ENCODE measurements around the gene TKTL1.

Gene TKTL1

GRCh38 chrX:154298312-154298711 is 2.7 kb downstream of the TKTL1 start:
- TF ChIP-seq, protein P1, sequence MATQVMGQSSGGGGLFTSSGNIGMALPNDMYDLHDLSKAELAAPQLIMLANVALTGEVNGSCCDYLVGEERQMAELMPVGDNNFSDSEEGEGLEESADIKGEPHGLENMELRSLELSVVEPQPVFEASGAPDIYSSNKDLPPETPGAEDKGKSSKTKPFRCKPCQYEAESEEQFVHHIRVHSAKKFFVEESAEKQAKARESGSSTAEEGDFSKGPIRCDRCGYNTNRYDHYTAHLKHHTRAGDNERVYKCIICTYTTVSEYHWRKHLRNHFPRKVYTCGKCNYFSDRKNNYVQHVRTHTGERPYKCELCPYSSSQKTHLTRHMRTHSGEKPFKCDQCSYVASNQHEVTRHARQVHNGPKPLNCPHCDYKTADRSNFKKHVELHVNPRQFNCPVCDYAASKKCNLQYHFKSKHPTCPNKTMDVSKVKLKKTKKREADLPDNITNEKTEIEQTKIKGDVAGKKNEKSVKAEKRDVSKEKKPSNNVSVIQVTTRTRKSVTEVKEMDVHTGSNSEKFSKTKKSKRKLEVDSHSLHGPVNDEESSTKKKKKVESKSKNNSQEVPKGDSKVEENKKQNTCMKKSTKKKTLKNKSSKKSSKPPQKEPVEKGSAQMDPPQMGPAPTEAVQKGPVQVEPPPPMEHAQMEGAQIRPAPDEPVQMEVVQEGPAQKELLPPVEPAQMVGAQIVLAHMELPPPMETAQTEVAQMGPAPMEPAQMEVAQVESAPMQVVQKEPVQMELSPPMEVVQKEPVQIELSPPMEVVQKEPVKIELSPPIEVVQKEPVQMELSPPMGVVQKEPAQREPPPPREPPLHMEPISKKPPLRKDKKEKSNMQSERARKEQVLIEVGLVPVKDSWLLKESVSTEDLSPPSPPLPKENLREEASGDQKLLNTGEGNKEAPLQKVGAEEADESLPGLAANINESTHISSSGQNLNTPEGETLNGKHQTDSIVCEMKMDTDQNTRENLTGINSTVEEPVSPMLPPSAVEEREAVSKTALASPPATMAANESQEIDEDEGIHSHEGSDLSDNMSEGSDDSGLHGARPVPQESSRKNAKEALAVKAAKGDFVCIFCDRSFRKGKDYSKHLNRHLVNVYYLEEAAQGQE (IDR thresholded peaks at IDR 0.05; ENCODE audit: insufficient read depth in 1 of 2, low read depth in 2 of 2, low read length in 2 of 2): no peak
- TF ChIP-seq FOXP2 (optimal IDR thresholded peaks at IDR 0.05; ENCODE audit: borderline replicate concordance, extremely low read depth, extremely low read length, insufficient read depth) (no peak), TAF1 (IDR thresholded peaks at IDR 0.05; ENCODE audit: borderline replicate concordance, insufficient read depth, low read length) (no peak), POLR2AphosphoS5 (IDR thresholded peaks at IDR 0.05; ENCODE audit: low read depth, low read length) (no peak), SIN3A (IDR thresholded peaks at IDR 0.05; ENCODE audit: borderline replicate concordance, insufficient read depth, low read length) (no peak)

DNA sequence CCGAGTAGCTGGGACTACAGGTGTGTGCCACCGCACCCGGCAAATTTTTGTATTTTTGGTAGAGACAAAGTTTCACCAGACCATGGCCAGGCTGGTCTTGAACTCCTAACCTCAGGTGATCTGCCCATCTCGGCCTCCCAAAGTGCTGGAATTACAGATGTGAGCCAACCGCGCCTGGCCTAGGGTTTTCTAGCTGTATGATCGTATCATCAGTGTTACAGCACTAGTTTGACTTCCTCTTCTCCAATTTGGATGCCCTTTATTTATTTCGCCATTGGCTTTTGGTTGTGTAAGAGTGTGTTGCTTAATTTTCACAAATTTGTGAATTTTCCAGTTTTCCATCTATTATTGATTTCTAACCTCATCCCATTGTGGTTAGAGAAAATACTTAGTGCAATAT is 5.2 kb downstream of the TKTL1 start:
- TF ChIP-seq POLR2AphosphoS5 (IDR thresholded peaks at IDR 0.05; ENCODE audit: low read depth, low read length) (no peak), TAF1 (IDR thresholded peaks at IDR 0.05; ENCODE audit: borderline replicate concordance, insufficient read depth, low read length) (no peak), FOXP2 (optimal IDR thresholded peaks at IDR 0.05; ENCODE audit: borderline replicate concordance, extremely low read depth, extremely low read length, insufficient read depth) (no peak), SIN3A (IDR thresholded peaks at IDR 0.05; ENCODE audit: borderline replicate concordance, insufficient read depth, low read length) (no peak)
- TF ChIP-seq, protein P1 (IDR thresholded peaks at IDR 0.05; ENCODE audit: insufficient read depth in 1 of 2, low read depth in 2 of 2, low read length in 2 of 2): no peak

- no peak for TF ChIP-seq FOXP2 (optimal IDR thresholded peaks at IDR 0.05; ENCODE audit: borderline replicate concordance, extremely low read depth, extremely low read length, insufficient read depth)
- TF ChIP-seq POLR2AphosphoS5 (IDR thresholded peaks at IDR 0.05; ENCODE audit: low read depth, low read length): no peak
- TF ChIP-seq, protein P1 (IDR thresholded peaks at IDR 0.05; ENCODE audit: insufficient read depth in 1 of 2, low read depth in 2 of 2, low read length in 2 of 2): no peak
- no peak for TF ChIP-seq TAF1 (IDR thresholded peaks at IDR 0.05; ENCODE audit: borderline replicate concordance, insufficient read depth, low read length)
- no peak for TF ChIP-seq SIN3A (IDR thresholded peaks at IDR 0.05; ENCODE audit: borderline replicate concordance, insufficient read depth, low read length)
These were observed 7.9 kb downstream of the TKTL1 start for GRCh38 chrX:154303476-154303875.

DNA sequence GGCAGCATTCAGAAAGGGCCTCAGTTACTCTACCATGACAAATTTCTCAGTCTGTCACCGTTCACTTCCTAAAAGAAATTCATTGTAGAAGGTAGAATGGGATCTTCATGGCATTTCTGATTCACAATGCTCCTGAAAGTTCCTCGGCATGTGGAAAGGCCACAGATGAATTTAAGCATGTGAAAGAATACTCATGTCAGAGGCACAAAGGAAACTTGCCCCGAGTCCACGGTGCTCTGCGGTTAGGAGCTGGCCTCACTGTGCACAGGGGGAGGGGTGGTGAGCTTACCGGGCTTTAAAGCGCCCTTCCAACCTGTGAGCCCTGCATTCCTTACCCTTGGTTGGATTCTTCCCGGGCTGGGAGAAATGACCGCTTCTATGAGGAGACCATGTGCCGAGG is 9.3 kb downstream of the TKTL1 start:
- TF ChIP-seq, protein P1 (IDR thresholded peaks at IDR 0.05; ENCODE audit: insufficient read depth in 1 of 2, low read depth in 2 of 2, low read length in 2 of 2): no peak
- TF ChIP-seq SIN3A (IDR thresholded peaks at IDR 0.05; ENCODE audit: borderline replicate concordance, insufficient read depth, low read length) (no peak), POLR2AphosphoS5 (IDR thresholded peaks at IDR 0.05; ENCODE audit: low read depth, low read length) (no peak)

- TF ChIP-seq, protein P1 (IDR thresholded peaks at IDR 0.05; ENCODE audit: insufficient read depth in 1 of 2, low read depth in 2 of 2, low read length in 2 of 2): no peak
- TF ChIP-seq TAF1 (IDR thresholded peaks at IDR 0.05; ENCODE audit: borderline replicate concordance, insufficient read depth, low read length) (no peak), SIN3A (IDR thresholded peaks at IDR 0.05; ENCODE audit: borderline replicate concordance, insufficient read depth, low read length) (no peak), FOXP2 (optimal IDR thresholded peaks at IDR 0.05; ENCODE audit: borderline replicate concordance, extremely low read depth, extremely low read length, insufficient read depth) (no peak), POLR2AphosphoS5 (IDR thresholded peaks at IDR 0.05; ENCODE audit: low read depth, low read length) (no peak)
These were observed 10.1 kb downstream of the TKTL1 start for GRCh38 chrX:154305541-154306205.

Data from PFSK-1 (cell line).